ENCODE results near the gene PHTF2. TPM values are rescaled to one million over a fixed set of nuclear protein-coding genes. Genes with fewer than 3 reads are reported as not detected.
"Not testable (repeated sequence)": the region's sequence is repeated elsewhere in the genome, so short reads cannot be mapped to it uniquely, and the experiment has no call there.

PHTF2 gene
- total RNA-seq, 2 experiments from 2014 or later = 25.2 to 25.4 TPM

GRCh38 chr7:77995717-77996116 is 197.1 kb downstream of the PHTF2 start:
- peak; percentile 6 for DNase-seq

GRCh38 chr7:77999168-77999567 is 200.6 kb downstream of the PHTF2 start:
- H3K27me3 Mint-ChIP-seq; ATAC-seq; CTCF ChIA-PET; DNase-seq; H3K27ac Mint-ChIP-seq; H3K36me3 Mint-ChIP-seq (ENCODE audit: low read depth); H3K4me1 Mint-ChIP-seq (ENCODE audit: low read depth); H3K4me3 Mint-ChIP-seq; intact Hi-C loops (cut with micrococcal nuclease); H3K9me3 Mint-ChIP-seq: not testable (repeated sequence)
- POLR2A ChIA-PET = interaction anchor here (1.1 kb wide), 1 partner anchor 16 kb away, joined by 3 read pairs; no protein-coding TSS in a partner anchor

More at GRCh38 chr7:77995717-77996116, 197.1 kb downstream of the PHTF2 start:
- ChIA-PET CTCF (interaction anchor here (1.0 kb wide), 1 partner anchor 344 kb away, joined by 3 read pairs; no protein-coding TSS in a partner anchor), POLR2A (no interaction called here)
- no peak for TF ChIP-seq CTCF (IDR thresholded peaks at IDR 0.05)
- Mint-ChIP-seq H3K4me1 (ENCODE audit: low read depth) (no peaks in the 10 kb centered on the region), H3K27ac (no peak overlapping the region), H3K36me3 (ENCODE audit: low read depth) (no peaks in the 10 kb centered on the region), H3K27me3 (peaks cover 3% of the 10 kb centered on the region), H3K9me3 (peaks cover 3% of the 10 kb centered on the region), H3K4me3 (no peak overlapping the region)
- intact Hi-C loops (cut with micrococcal nuclease) = no loop called here
- no peak for ATAC-seq

GRCh38 chr7:78002021-78002420 is 203.4 kb downstream of the PHTF2 start:
- H3K36me3 Mint-ChIP-seq (ENCODE audit: low read depth) = no peaks in the 10 kb centered on the region
- peaks cover 3% of the 10 kb centered on the region for H3K27me3 Mint-ChIP-seq
- CTCF ChIA-PET = no interaction called here
- TF ChIP-seq CTCF (IDR thresholded peaks at IDR 0.05) = no peak
- no peak overlapping the region for H3K4me3 Mint-ChIP-seq
- DNase-seq (no peak), ATAC-seq (no peak)
- H3K9me3 Mint-ChIP-seq = peaks cover 3% of the 10 kb centered on the region
- POLR2A ChIA-PET = no interaction called here
- H3K4me1 Mint-ChIP-seq (ENCODE audit: low read depth) = no peaks in the 10 kb centered on the region
- intact Hi-C loops (cut with micrococcal nuclease) = no loop called here
- no peak overlapping the region for H3K27ac Mint-ChIP-seq

GRCh38 chr7:78002715-78003114 is 204.1 kb downstream of the PHTF2 start:
- H3K27me3 Mint-ChIP-seq = peaks cover 3% of the 10 kb centered on the region
- CTCF ChIA-PET = interaction anchor here (1.8 kb wide), 1 partner anchor 37 kb away, joined by 6 read pairs; no protein-coding TSS in a partner anchor
- no peak for TF ChIP-seq CTCF (IDR thresholded peaks at IDR 0.05)
- no peak for ATAC-seq
- peaks cover 3% of the 10 kb centered on the region for H3K9me3 Mint-ChIP-seq
- DNase-seq = no peak
- no peak overlapping the region for H3K4me3 Mint-ChIP-seq
- H3K36me3 Mint-ChIP-seq (ENCODE audit: low read depth) = no peaks in the 10 kb centered on the region
- POLR2A ChIA-PET = no interaction called here
- no peaks in the 10 kb centered on the region for H3K4me1 Mint-ChIP-seq (ENCODE audit: low read depth)
- H3K27ac Mint-ChIP-seq = no peak overlapping the region
- intact Hi-C loops (cut with micrococcal nuclease) = no loop called here

- ChIA-PET POLR2A (no interaction called here), CTCF (no interaction called here)
- Mint-ChIP-seq H3K4me3 (no peak overlapping the region), H3K27ac (no peak overlapping the region), H3K36me3 (ENCODE audit: low read depth) (no peaks in the 10 kb centered on the region), H3K9me3 (no peaks in the 10 kb centered on the region), H3K4me1 (ENCODE audit: low read depth) (no peaks in the 10 kb centered on the region), H3K27me3 (no peaks in the 10 kb centered on the region)
- TF ChIP-seq CTCF (IDR thresholded peaks at IDR 0.05) = no peak
- no peak for DNase-seq
- no peak for ATAC-seq
- intact Hi-C loops (cut with micrococcal nuclease) = no loop called here
Observed at GRCh38 chr7:78006063-78006755, 207.6 kb downstream of the PHTF2 start.

Other genes starting within 250 kb of the PHTF2 start
- gene RSBN1L, start 102.3 kb upstream of the PHTF2 start, total RNA-seq = 10 to 100 TPM; 16.5 to 21.9 TPM
- gene TMEM60, start 339 bp upstream of the PHTF2 start, total RNA-seq = 1 to 10 TPM; 8.1 to 8.6 TPM